Breast epithelium (tissue), 3 donors: Measurements from ENCODE around the gene TJP1.

ENCODE experiments used
- POLR2A ChIP-seq: fragments of 450-650 bp; IDR thresholded peaks from one replicate; pipeline ENCODE4 v1.6.1; 2016; ENCODE audit warnings: antibody characterized with exemption, mild to moderate bottlenecking, moderate library complexity
- POLR2AphosphoS5 ChIP-seq, 3 donors: sonication (generic); formaldehyde crosslinking; IDR thresholded peaks; one replicate each; pipeline ENCODE4 v1.6.1; 2017; ENCODE audit warnings: antibody characterized with exemption in 3 of 3
- TF ChIP-seq, protein P1 (sequence below), 3 donors: fragments of 450-650 bp; IDR thresholded peaks; one replicate each; pipeline ENCODE4 v1.5.1; 2016 to 2017; ENCODE audit warnings: antibody characterized with exemption in 3 of 3, mild to moderate bottlenecking in 3 of 3, moderate library complexity in 3 of 3

DNA sequence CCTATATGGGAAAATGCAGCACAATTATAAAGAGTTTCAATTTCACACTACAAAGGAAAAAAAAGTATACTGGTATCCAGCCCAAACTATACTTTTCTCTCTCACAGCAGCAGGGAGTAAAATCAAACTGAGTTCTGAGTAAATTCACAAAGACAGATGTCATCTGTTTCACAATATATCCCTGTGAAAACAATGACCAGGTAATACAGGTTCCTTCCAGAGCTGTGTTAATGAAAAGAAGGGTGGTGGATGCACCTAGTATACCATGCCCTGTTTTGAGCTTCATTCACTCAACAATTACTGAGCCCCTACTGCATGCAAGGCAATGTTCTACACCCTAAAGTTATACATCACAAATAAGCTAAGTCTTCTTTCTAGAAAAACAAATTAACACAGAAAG, 108.5 kb downstream of the TJP1 start:
- TF ChIP-seq, protein P1, sequence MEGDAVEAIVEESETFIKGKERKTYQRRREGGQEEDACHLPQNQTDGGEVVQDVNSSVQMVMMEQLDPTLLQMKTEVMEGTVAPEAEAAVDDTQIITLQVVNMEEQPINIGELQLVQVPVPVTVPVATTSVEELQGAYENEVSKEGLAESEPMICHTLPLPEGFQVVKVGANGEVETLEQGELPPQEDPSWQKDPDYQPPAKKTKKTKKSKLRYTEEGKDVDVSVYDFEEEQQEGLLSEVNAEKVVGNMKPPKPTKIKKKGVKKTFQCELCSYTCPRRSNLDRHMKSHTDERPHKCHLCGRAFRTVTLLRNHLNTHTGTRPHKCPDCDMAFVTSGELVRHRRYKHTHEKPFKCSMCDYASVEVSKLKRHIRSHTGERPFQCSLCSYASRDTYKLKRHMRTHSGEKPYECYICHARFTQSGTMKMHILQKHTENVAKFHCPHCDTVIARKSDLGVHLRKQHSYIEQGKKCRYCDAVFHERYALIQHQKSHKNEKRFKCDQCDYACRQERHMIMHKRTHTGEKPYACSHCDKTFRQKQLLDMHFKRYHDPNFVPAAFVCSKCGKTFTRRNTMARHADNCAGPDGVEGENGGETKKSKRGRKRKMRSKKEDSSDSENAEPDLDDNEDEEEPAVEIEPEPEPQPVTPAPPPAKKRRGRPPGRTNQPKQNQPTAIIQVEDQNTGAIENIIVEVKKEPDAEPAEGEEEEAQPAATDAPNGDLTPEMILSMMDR (IDR thresholded peaks at IDR 0.05): no peak
- no peak for TF ChIP-seq POLR2A
- no peak for TF ChIP-seq POLR2AphosphoS5 (IDR thresholded peaks at IDR 0.05)
